HEK293 (cell line): ENCODE results near the gene MCM3AP.

Source experiments
- CTCF ChIA-PET: fragments of 350-600 bp; formaldehyde crosslinking; extraction: SDS; loops from one replicate; lab custom pipeline; 2021; ENCODE audit warnings: antibody characterized with exemption; lab: Yijun Ruan, JAX
- POLR2A ChIA-PET: fragments of 300-600 bp; formaldehyde crosslinking; extraction: SDS; loops from one replicate; lab custom pipeline; 2020; ENCODE audit warnings: antibody characterized with exemption, inconsistent platforms; lab: Yijun Ruan, JAX
- H3K27ac ChIP-seq: fragments of 200-500 bp; sonication (Bioruptor generic); 2 replicates; pipeline ENCODE4 v1.5.1; 2014; ENCODE audit warnings: low read depth, low read length, control low read depth, inconsistent platforms; ENCODE audit errors: extremely low read depth
- H3K36me3 ChIP-seq, 2 experiments: fragments of 200-500 bp in 1 of 2; sonication (Bioruptor generic) in 1 of 2; 1 replicate in 1 of 2; 2 replicates in 1 of 2; pipeline ENCODE4 v1.5.1; 2014 to 2017; ENCODE audit warnings: inconsistent platforms in 2 of 2, low read length in 2 of 2; ENCODE audit not compliant: control insufficient read depth in 2 of 2, insufficient read depth in 1 of 2
- H3K4me1 ChIP-seq: fragments of 200-500 bp; sonication (Bioruptor generic); 2 replicates; pipeline ENCODE4 v1.5.1; 2014; ENCODE audit warnings: mild to moderate bottlenecking, low read length, inconsistent platforms; ENCODE audit not compliant: control insufficient read depth, insufficient read depth
- H3K4me3 ChIP-seq: 2 replicates; pipeline ENCODE4 v1.5.1; 2011; ENCODE audit warnings: low read depth, mild to moderate bottlenecking, control low read depth, low read length, moderate library complexity
- H3K9me3 ChIP-seq: fragments of 200-500 bp; sonication (Bioruptor generic); 2 replicates; pipeline ENCODE4 v1.5.1; 2014; ENCODE audit warnings: low read depth, low read length, inconsistent platforms; ENCODE audit not compliant: control insufficient read depth, insufficient read depth
- GLIS1 ChIP-seq: fragments of 450-650 bp; formaldehyde crosslinking; IDR thresholded peaks from 2 replicates; pipeline ENCODE4 v1.5.1; 2016; ENCODE audit warnings: missing biosample characterization, missing genetic modification characterization
- GLIS2 ChIP-seq: fragments of 450-650 bp; formaldehyde crosslinking; IDR thresholded peaks from 2 replicates; pipeline ENCODE4 v1.5.1; 2016; ENCODE audit warnings: missing biosample characterization, missing genetic modification characterization
- KLF1 ChIP-seq: fragments of 450-650 bp; formaldehyde crosslinking; IDR thresholded peaks from 2 replicates; pipeline ENCODE4 v1.5.1; 2016; ENCODE audit warnings: missing biosample characterization, missing genetic modification characterization
- ZNF140 ChIP-seq: fragments of 450-650 bp; formaldehyde crosslinking; IDR thresholded peaks from 2 replicates; pipeline ENCODE4 v1.5.1; 2016; ENCODE audit warnings: missing biosample characterization, missing genetic modification characterization
- ZNF394 ChIP-seq: fragments of 450-650 bp; formaldehyde crosslinking; IDR thresholded peaks from 2 replicates; pipeline ENCODE4 v1.5.1; 2016; ENCODE audit warnings: missing biosample characterization, missing genetic modification characterization, mild to moderate bottlenecking, moderate library complexity, borderline replicate concordance
- ZNF600 ChIP-seq: fragments of 450-650 bp; formaldehyde crosslinking; IDR thresholded peaks from 2 replicates; pipeline ENCODE4 v1.5.1; 2016; ENCODE audit warnings: missing biosample characterization, missing genetic modification characterization
- ZNF664 ChIP-seq: fragments of 450-650 bp; formaldehyde crosslinking; IDR thresholded peaks from 2 replicates; pipeline ENCODE4 v1.5.1; 2016; ENCODE audit warnings: missing biosample characterization, missing genetic modification characterization
- TF ChIP-seq, protein P1 (sequence below): fragments of 450-650 bp; formaldehyde crosslinking; IDR thresholded peaks from 2 replicates; pipeline ENCODE4 v1.5.1; 2017; ENCODE audit warnings: missing biosample characterization, missing genetic modification characterization
- TF ChIP-seq, protein P2 (sequence below): fragments of 450-650 bp; formaldehyde crosslinking; IDR thresholded peaks from 2 replicates; pipeline ENCODE4 v1.5.1; 2016; ENCODE audit warnings: missing biosample characterization, missing genetic modification characterization

MCM3AP gene

GRCh38 chr21:46213620-46214286 lies 71.7 kb downstream of the MCM3AP start:
- no peaks in the 10 kb centered on the region for H3K9me3 ChIP-seq
- no peaks in the 10 kb centered on the region for H3K4me1 ChIP-seq
- no peak overlapping the region for H3K4me3 ChIP-seq
- no peak overlapping the region for H3K27ac ChIP-seq
- H3K36me3 ChIP-seq: peaks cover 4 to 34% of the 10 kb centered on the region in 2 experiments; a peak in 2 of 3 replicates
- POLR2A ChIA-PET: interaction anchor here (1.2 kb wide), 1 partner anchor 55 kb away, joined by 4 read pairs; no protein-coding TSS in a partner anchor
- 0 out of 2 replicates have a peak, but pooled peaks have one; percentile 10 for TF ChIP-seq ZNF600 (tag by site-specific recombination)
- TF ChIP-seq GLIS1 (tag by site-specific recombination): peak; percentile 82
- TF ChIP-seq, protein P1, sequence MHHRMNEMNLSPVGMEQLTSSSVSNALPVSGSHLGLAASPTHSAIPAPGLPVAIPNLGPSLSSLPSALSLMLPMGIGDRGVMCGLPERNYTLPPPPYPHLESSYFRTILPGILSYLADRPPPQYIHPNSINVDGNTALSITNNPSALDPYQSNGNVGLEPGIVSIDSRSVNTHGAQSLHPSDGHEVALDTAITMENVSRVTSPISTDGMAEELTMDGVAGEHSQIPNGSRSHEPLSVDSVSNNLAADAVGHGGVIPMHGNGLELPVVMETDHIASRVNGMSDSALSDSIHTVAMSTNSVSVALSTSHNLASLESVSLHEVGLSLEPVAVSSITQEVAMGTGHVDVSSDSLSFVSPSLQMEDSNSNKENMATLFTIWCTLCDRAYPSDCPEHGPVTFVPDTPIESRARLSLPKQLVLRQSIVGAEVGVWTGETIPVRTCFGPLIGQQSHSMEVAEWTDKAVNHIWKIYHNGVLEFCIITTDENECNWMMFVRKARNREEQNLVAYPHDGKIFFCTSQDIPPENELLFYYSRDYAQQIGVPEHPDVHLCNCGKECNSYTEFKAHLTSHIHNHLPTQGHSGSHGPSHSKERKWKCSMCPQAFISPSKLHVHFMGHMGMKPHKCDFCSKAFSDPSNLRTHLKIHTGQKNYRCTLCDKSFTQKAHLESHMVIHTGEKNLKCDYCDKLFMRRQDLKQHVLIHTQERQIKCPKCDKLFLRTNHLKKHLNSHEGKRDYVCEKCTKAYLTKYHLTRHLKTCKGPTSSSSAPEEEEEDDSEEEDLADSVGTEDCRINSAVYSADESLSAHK (tag by site-specific recombination): no peak
- TF ChIP-seq ZNF394: peak; percentile 62; the same call in 1 of the 2 replicates
- CTCF ChIA-PET: no interaction called here

DNA sequence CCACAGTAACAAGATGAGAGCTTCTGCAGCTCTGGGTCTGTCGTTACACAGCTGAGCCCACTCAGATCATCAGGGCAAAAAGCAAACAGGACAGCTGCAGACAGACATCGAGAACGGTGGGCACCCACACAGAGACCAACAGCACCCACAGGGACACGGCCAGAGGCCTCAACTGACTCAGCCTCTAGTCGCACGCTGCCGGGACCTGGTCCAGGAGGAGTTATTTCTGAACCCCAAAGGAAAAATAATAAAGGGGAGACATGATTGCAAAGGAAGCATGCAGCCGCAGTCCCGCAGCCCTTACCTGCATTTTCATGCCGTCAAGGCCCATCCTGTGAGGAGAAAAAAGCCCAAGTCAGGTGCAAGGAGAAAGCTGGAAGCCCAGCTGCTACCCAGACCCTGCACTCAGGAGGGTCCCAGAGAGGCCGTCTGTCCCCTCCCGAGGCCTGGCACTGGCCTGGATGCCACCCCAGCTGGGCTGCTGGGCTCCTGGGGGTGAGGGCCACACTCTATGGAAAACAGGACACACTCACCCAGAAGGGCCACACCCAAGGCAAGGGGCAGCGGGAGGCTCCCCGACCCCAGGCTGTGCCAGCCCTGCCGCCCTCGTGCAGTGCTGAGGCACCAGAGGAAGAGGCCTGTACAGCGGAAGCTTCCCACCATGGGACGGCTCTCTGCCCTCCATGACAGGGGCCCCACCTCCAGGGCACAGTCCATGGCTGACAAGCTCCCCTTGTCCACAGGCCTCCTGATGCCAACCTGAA lies 72.5 kb downstream of the MCM3AP start:
- H3K4me3 ChIP-seq: no peak overlapping the region
- CTCF ChIA-PET: interaction anchor here (0.8 kb wide), 1 partner anchor 64 kb away, joined by 3 read pairs; no protein-coding TSS in a partner anchor
- H3K27ac ChIP-seq: no peak overlapping the region
- peaks cover 0 to 41% of the 10 kb centered on the region in 2 experiments; a peak in 2 of 3 replicates for H3K36me3 ChIP-seq
- H3K4me1 ChIP-seq: no peaks in the 10 kb centered on the region
- POLR2A ChIA-PET: interaction anchor here (1.8 kb wide), 1 partner anchor 45 kb away, joined by 4 read pairs; no protein-coding TSS in a partner anchor
- no peaks in the 10 kb centered on the region for H3K9me3 ChIP-seq
- TF ChIP-seq ZNF140 (tag by site-specific recombination) (no peak), GLIS2 (tag by site-specific recombination) (0 out of 2 replicates have a peak, but pooled peaks have one; percentile 13), KLF1 (tag by site-specific recombination) (peak; percentile 32; the same call in 1 of the 2 replicates)
- TF ChIP-seq, all 188 proteins: peak for 2

- H3K4me1 ChIP-seq: no peaks in the 10 kb centered on the region
- H3K36me3 ChIP-seq: peaks cover 0 to 50% of the 10 kb centered on the region in 2 experiments; a peak in 2 of 3 replicates
- CTCF ChIA-PET: interaction anchor here (0.6 to 0.8 kb wide), 2 partner anchors 63 to 238 kb away, joined by 3 read pairs; no protein-coding TSS in a partner anchor
- no peak overlapping the region for H3K4me3 ChIP-seq
- no peak overlapping the region for H3K27ac ChIP-seq
- peak; percentile 96 for TF ChIP-seq KLF1 (tag by site-specific recombination)
- TF ChIP-seq, protein P2, sequence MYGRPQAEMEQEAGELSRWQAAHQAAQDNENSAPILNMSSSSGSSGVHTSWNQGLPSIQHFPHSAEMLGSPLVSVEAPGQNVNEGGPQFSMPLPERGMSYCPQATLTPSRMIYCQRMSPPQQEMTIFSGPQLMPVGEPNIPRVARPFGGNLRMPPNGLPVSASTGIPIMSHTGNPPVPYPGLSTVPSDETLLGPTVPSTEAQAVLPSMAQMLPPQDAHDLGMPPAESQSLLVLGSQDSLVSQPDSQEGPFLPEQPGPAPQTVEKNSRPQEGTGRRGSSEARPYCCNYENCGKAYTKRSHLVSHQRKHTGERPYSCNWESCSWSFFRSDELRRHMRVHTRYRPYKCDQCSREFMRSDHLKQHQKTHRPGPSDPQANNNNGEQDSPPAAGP (tag by site-specific recombination): peak; percentile 85
- TF ChIP-seq ZNF664 (tag by site-specific recombination): no peak
- no peaks in the 10 kb centered on the region for H3K9me3 ChIP-seq
- POLR2A ChIA-PET: interaction anchor here (1.8 kb wide), 1 partner anchor 44 kb away, joined by 4 read pairs; no protein-coding TSS in a partner anchor
Observed at GRCh38 chr21:46211786-46212720, 73.4 kb downstream of the MCM3AP start.
